ENCODE data around the gene KAT2A.
"Not testable (repeated sequence)": the region's sequence is repeated elsewhere in the genome, so short reads cannot be mapped to it uniquely, and the experiment has no call there.

Gene KAT2A

DNA sequence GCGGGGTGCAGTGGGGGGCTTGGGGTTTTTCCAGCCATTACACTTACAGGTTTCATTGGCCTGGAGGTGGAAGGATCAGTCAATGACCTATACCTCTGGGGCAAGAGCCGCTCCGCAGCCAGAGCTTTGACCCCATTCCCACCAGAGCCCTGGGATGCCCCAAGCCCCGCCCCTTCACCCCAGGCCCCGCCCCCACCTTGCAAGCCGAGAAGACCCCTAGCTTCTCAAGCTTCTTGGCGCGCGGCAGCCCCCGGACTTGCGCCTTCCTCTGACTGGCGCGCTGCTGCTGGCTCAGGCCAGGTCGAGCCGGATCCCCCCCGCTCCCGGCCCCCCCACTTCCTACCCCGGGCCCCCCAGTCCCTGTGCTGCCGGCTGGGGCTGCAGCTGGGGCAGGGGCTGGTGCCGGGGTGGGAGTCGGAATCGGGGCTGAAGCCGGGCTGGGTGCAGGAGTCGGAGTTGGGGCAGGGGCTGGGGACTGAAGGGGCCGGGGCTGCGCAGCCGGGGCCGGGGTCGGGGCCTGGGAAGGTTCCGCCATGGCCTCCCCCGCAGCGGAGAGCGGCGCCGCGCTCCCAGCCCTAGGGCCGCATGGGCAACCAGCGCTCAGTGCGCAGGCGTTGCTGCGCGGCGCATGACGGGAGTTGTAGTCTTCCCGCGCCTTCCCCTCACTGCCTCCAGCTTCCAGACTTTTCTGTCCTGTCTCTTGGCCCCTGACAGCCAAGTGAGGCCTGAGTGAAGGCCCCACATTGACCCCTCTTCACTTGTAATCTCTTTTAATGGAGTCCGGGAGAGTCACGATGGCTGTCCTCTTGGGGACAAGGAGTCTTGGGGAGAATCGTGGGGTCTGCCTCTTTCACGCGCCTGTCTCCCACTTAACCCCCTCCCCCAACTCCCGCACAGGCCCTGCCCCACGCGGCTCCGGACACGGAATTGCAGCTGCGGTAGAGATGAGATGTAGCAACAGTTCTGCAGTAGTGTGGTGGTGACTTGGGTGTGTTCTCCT is at the start of gene KAT2A:
TSS of gene KAT2A (minus strand) at position 598 of the 1,000 bp plus-strand sequence. CDS start at position 535, 63 bp downstream.
- peak; percentile 76 for DNase-seq

GRCh38 chr17:42169351-42169750 is 48.2 kb upstream of the KAT2A start:
- no peak for DNase-seq

GRCh38 chr17:42167807-42168206 is 46.6 kb upstream of the KAT2A start:
- DNase-seq, result no peak

GRCh38 chr17:42166196-42166763 is 45.1 kb upstream of the KAT2A start:
- no peak for DNase-seq

- no peak for DNase-seq
These were observed 44.6 kb upstream of the KAT2A start for GRCh38 chr17:42165751-42166150.

- DNase-seq, result no peak
These were observed 42.7 kb upstream of the KAT2A start for GRCh38 chr17:42163696-42164407.

GRCh38 chr17:42163113-42163512 is 41.9 kb upstream of the KAT2A start:
- DNase-seq, result peak; percentile 26

DNA sequence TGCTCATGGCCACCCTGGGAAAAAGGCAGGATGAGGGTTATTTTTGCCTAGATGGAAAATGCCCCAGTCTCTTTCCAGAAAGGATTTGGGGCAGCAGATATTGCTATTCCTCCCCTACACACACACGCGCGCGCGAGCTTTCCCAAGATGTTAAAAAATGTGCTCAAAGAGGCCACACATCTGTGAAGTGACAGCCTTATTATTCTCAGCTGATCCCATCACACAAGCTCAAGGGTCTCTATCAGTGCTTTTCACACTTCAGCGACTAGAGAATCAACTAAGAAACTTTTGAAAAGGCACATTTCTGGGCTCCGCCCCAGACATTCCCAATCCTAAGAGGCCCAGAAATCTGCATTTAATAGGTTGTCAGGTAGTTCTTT is 39.4 kb upstream of the KAT2A start:
- no peak for DNase-seq

DNA sequence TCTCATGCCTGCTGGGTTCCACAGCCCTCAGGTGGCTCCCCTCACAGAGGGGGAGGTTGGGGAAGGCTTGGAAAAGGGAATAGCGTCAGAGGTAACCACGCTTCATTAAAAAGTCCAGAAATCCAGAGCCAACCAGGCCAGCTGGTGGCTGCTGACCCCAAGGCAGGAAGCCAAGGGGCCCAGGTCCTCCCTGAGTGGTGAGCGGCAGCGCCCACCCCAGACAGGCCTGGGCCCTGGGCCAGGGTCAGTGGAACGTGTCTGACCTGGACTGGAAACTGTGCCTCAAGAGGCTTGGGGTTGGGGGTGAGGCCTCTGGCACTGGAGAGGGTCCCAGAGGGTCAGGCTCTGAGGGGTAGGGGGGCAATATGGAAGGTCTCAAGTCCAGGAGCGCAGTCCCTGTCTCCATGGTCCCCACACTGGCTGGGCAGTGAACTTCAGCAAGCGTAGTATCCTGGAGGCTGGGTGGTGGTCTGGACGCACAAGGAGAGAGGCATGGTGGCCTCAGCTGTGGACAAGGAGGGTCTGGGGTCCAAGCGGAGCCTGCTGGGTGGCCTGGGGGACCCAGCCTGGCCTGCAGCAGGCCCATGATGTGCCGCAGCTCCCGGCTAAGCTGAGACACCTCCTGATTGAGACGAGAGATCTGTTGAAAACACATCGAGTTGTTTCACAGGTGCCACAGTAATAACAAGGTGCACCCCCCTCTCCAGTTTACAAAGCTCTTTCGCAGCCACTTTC is 38.8 kb upstream of the KAT2A start:
- DNase-seq, result no peak

GRCh38 chr17:42155614-42156045 is 34.5 kb upstream of the KAT2A start:
- DNase-seq, result no peak

- peak; percentile 10 for DNase-seq
These were observed 33.0 kb upstream of the KAT2A start for GRCh38 chr17:42153919-42154742.

GRCh38 chr17:42146911-42147607 is 25.9 kb upstream of the KAT2A start:
- DNase-seq, result no peak

GRCh38 chr17:42143138-42143537 is 22.0 kb upstream of the KAT2A start:
- not testable (repeated sequence) for DNase-seq

DNA sequence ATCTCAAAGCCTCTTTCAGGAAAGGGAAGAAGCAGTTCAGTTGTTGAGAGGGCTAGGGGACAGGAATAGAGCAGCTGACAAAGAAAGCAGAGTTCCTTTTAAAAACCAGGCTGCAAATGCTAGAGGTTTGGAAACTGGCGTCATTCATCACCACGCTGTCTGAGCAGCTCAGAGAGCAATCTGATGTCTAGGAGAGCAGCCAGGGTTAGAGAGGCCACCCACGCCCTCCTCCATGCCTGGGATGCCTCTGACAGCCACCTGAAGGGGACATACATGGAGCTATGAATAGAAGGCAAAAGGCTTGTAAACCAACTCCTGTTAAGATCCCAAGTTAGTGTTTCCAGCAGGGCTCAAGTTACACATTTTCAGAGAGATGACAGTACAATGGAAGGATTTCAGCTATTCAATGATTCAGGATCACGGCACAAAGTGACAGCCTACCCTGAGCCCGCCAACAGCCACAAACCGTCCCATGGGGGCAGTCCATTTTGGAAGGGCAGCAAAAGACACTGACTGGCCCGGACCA is 21.3 kb upstream of the KAT2A start:
- no peak for DNase-seq

GRCh38 chr17:42141382-42141781 is 20.2 kb upstream of the KAT2A start:
- DNase-seq, result no peak

GRCh38 chr17:42140690-42141089 is 19.5 kb upstream of the KAT2A start:
- DNase-seq, result not testable (repeated sequence)

GRCh38 chr17:42138749-42139492 is 17.8 kb upstream of the KAT2A start:
- DNase-seq, result no peak

DNA sequence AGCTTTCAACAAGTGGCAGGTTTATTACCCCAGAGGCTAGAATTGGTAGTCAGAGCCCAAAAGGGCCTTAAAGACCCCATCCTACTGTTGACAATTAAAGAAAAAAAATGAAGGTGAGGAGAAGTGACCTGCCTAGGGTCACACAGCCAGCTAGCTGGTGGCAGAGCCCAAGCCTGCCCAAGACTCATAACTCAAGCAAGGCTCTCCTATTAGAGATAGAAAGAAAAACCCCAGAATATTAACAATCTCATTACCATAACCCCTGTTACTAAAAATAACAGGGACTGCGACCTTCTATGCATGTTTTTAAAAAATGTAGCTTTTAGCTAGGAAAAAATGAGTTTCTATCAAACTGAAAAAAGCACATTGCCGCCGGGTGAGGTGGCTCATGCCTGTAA is 15.5 kb upstream of the KAT2A start:
- DNase-seq, result no peak

DNA sequence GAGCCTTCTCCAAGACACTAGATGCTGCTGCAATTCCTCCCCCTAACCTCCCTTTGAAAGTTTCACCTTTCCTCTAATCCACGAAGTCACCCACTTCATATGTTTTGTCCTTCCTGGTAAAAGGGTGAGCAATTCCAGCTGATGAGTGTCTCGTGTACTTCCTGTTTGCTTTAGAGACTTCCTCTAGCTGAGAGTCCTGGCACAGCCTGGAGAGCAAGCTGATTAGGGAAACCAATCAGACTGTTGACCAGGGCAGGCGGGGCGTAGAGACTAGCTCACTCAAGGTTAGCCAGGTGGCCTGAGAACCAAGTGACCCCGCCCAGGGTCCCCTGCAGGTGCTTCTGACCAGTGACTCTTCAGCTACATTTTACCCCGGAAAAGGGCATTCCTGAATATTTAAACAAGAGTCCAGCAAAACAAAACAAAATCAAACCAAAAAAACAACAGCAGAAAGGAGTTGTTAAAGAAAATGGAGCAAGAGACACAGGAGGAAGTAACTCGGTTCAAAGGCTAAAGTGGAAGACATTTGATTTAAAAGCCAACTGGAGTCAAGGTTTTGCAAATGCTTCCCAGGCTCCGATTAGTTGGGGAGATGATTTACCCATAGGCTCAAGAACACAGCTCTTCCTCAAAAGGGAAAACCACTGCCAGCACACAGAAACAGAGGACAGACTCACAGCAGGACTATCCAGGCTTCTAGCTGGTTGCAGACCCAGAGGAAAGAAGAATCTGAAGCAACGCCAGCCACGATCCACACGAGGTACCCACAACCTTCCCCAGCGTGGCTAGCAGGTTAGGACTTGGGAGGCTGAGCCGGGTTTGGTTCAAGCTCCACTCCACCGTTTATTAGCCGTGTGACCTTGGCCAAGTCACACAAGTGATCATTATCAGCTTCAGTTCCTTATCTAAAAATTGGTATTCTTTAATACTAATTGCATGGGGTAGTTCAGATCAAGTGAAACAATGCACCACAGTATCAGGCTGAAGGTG is 14.8 kb upstream of the KAT2A start:
- DNase-seq, result no peak

Measured in CD4-positive, alpha-beta T cell treated with Interleukin-17A for 1 hour (primary cell).